ENCODE measurements around the gene HOXB5.

Gene HOXB5

GRCh38 chr17:48601539-48602425 is 8.2 kb upstream of the HOXB5 start:
- ATAC-seq: no peak

- ATAC-seq: no peak
Observed at GRCh38 chr17:48601207-48601538, 7.6 kb upstream of the HOXB5 start.

GRCh38 chr17:48600244-48601098 is 6.9 kb upstream of the HOXB5 start:
- no peak for ATAC-seq

GRCh38 chr17:48599354-48599753 is 5.8 kb upstream of the HOXB5 start:
- no peak for ATAC-seq

- no peak for ATAC-seq
Observed at GRCh38 chr17:48598736-48599135, 5.2 kb upstream of the HOXB5 start.

DNA sequence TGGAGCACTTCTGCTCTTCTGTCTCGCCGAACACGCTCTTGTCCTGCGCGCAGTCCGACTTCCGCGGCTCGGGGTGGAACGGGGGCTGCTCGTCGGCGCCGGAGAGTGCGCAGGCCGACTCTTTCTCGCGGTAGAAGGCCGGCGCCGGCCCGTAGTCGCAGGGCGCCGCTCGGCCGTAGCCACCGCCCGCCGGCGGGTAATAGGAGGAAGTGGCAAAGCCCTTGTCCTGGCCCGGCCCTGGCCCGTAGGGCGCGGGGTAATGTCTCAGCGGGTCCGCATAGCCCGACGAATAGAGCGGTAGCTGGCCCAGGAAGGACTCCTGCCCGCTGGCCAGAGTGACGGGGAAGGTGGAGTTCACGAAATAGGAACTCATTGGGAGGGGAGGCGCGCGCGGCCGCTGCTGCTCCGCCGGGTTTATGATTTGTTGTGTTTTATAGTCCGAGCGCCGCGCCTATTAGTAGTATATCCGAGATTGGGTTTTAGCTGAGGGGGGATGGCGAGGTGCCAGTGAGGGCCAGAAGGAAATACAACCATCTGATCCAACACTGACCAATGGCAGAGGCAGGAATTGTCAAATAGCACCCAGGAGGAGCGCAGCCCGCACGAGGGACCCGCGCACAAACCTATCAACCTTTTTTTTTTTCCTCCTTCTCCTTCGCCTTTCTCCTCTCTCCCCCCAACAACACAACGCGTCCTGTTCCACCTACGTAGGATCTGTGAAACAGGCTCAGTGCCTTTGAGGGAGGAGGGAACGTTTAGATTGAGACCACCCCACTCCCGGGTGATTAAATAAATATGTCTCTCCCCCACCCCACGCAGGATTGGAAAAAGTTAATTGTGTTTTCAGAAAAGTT is 4.4 kb upstream of the HOXB5 start:
- peak; percentile 24 to 45 for ATAC-seq

DNA sequence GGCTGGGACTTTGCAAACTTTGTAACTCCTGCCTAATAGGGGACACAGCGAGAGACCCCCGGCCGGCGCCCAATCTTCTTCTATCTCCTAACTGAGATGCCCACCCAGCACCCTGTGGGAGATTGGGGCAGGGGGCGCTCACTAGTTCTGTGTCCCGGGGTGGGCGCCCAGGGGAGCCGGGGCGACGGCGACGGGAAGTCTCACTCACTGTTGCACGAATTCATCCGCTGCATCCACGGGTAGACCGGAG is 3.9 kb upstream of the HOXB5 start:
- no peak for ATAC-seq

- no peak for ATAC-seq
Observed at GRCh38 chr17:48596735-48597527, 3.4 kb upstream of the HOXB5 start.

GRCh38 chr17:48596000-48596734 is 2.6 kb upstream of the HOXB5 start:
- peak; percentile 14 to 15 for ATAC-seq

DNA sequence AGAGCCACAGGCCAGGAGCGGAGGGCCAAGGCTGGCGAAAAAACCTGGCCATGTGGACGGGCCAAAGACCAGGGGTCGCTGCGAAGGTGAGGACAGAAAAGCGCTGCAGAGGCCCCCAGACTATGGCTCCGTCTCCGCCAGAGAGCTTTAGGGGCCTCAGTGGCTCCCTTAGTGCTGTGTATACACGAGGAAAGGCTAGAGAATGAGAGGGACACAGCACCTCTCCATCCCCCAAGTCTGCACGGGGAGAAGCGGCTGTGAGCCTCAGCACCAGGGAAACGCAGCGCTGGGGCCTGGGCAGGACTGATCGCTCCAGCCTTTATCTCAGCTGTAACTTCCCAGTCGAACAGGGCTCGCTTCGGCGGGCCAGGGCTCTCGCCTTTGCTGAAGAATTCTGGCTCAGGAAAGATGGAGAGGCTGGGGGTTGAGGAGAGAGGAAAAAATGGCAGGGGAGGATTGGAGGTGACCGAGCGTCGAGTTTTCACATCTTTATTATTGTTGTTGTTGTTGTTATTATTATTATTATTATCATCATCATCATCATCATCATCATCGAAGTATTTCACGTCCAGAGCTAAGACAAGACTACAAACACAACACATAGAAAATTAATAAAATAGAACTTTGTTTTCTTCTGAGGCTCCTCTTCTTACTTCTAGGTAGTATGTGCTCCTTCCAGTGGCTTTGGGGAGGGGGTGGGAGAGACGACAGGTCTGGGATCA is 1.9 kb upstream of the HOXB5 start:
- ATAC-seq: no peak

GRCh38 chr17:48594538-48595277 is 1.1 kb upstream of the HOXB5 start:
- ATAC-seq: no peak

- peak; percentile 71 to 73 for ATAC-seq
Observed at GRCh38 chr17:48593840-48594537, 410 bp upstream of the HOXB5 start.

DNA sequence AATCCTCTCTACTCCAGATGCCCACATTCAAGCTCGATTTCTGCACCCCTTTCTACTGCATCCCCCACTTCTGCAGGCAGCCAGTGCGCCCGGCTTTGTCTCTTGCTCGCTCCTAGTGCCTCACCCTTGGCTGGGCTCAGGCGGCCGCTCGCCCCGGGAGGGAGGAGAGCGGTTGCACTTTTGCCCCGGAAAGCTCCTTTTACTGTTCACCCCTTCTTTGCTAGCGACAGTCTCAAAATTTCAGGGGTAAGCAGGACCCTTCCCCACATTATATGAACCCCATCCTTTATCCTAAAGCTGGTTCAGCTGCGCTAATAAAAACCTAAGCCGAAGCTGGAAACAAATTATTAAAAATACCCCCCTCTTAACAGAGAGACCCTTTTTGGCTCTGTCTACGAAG is 1.0 kb downstream of the HOXB5 start:
- no peak for ATAC-seq

- ATAC-seq: no peak
Observed at GRCh38 chr17:48592057-48592514, 1.5 kb downstream of the HOXB5 start.

DNA sequence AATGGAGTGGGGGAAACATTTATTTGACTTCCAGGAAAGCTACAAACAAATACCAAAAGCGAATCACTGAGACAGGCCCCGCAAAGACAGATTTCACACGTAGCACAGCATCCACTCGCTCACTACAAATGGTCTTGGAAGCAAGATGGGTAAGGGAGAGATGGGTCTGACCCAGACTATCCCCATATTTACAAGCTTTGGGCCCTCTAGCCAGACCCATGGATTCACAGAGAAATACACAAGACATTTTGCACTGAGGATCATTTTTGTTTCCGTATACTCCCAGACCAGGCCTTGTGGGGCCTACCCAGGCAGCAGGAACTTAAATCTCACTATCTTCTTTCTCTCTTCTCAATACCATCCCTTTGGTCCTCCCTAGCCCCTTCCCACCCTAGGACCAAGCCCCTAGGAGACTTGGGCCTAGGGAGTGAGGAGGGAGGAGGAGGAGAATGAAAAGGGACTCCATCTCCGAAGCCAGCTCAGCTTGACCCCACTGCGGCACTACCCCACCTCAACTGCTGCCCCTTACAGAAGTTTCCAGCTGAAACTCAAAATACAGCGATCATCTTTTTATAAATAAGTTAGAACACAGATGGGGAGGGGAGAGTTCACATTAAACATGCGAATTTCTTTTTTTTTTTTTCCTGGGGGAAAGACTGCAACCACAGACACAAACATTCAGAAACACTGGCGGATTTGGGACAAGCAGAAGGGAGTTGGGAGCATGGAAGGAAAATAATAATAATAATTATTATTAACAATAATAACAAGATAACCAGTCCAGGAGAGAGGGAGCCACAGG is 2.1 kb downstream of the HOXB5 start:
- no peak for ATAC-seq

GRCh38 chr17:48590607-48591161 is 2.9 kb downstream of the HOXB5 start:
- ATAC-seq: no peak

DNA sequence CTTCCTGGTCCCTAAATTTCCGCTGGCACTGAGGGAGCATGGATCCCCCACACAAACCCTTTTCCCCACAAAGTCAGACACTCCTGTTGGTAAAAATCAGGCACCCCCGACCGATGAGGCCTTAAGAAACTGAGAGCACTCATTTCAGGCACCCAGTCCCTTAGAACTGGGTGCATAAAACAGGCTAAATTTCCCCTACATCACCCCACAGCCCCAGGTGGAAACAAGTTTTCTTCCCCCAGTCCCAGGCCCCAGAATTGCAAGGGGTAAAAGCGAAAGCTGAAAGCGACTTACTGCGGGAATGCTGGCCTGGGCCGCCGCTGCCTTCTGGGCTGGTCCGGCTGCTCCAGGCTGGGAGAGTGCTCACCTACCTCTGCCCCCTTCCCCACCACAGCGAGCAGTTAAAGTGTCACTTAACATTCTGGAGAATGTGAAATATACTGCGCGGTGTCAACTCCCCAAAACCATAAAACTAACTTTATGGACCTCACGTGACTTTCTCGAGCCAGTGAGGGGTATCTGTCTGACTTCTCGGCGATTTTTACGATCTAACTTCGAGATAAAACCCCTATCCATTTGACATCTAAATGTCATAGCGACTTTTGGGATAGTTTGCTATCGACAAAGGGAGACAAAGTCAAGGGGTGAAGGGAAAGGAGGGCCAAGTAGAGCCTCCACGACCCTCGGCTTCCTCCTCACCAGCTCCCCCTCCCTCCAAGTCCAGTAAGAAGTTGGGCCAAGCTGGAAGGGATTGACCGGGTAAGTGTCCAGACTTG is 3.6 kb downstream of the HOXB5 start, which contains the start of gene HOXB3:
TSS of gene HOXB3 (minus strand) at position 411 of the 776 bp plus-strand sequence. CDS start 37,767 bp downstream, outside the sequence.
- no peak for ATAC-seq

Measured in activated CD4-positive, CD25-positive, alpha-beta regulatory T cell treated with anti-CD3 and anti-CD28 coated beads, Interleukin-2, amount 50 U/mL, for 24 hours (primary cell).